T-cell (primary cell): ENCODE results near the gene TMEM256. TPM values are rescaled to one million over a fixed set of nuclear protein-coding genes. Genes with fewer than 3 reads are reported as not detected.

Source experiments
- ATAC-seq, 4 experiments: fragments of 200-7000 bp in 3 of 4; fragments of 150-1000 bp in 1 of 4; cut with Tn5 transposase; replicated peaks in 1 of 4; 1 replicate in 3 of 4; 2 replicates in 1 of 4; pipeline ENCODE4 v1.10.0; 2021; ENCODE audit warnings: moderate library complexity in 3 of 4, mild to moderate bottlenecking in 2 of 4, moderate number of reproducible peaks in 1 of 4
- CTCF ChIA-PET, 2 donors: fragments of 300-600 bp; sonication (Branson Sonifier 250); formaldehyde crosslinking; loops; one replicate each; lab custom pipeline; 2022; ENCODE audit warnings: antibody characterized with exemption in 2 of 2; lab: Charles Lee
- POLR2A ChIA-PET, 2 donors: fragments of 300-600 bp; sonication (Branson Sonifier 250); formaldehyde crosslinking; loops; one replicate each; lab custom pipeline; 2022; ENCODE audit warnings: antibody characterized with exemption in 2 of 2; lab: Charles Lee
- DNase-seq, 35 experiments: peaks; one replicate each; pipeline versions ENCODE4 v3.0.0 to v3.0.0-alpha.2; 2013 to 2023
- H3K27ac ChIP-seq: one replicate; pipeline ENCODE4 v1.5.1; 2013; ENCODE audit warnings: low read length
- H3K27me3 ChIP-seq, 2 experiments: replicated peaks in 1 of 2; 1 replicate in 1 of 2; 2 replicates in 1 of 2; pipeline versions ENCODE4 v1.6.1 to v1.7.0; 2013; ENCODE audit warnings: low read length in 1 of 2, mixed read lengths in 1 of 2; ENCODE audit not compliant: control insufficient read depth in 2 of 2, insufficient read depth in 2 of 2; ENCODE audit errors: extremely low read depth in 1 of 2
- H3K36me3 ChIP-seq, 2 donors: 1 replicate in 1 of 2; 2 replicates in 1 of 2; pipeline versions ENCODE4 v1.6.1 to v1.7.0; 2013; ENCODE audit warnings: low read length in 1 of 2; ENCODE audit not compliant: control insufficient read depth in 2 of 2, insufficient read depth in 1 of 2; ENCODE audit errors: extremely low read depth in 1 of 2
- H3K4me1 ChIP-seq, 2 experiments: 1 replicate in 1 of 2; 2 replicates in 1 of 2; pipeline versions ENCODE4 v1.6.1 to v1.7.0; 2013; ENCODE audit warnings: low read length in 2 of 2, mixed read lengths in 1 of 2; ENCODE audit not compliant: insufficient read depth in 2 of 2, control insufficient read depth in 1 of 2; ENCODE audit errors: extremely low read depth in 1 of 2
- H3K4me3 ChIP-seq, 2 donors: 1 replicate in 1 of 2; 2 replicates in 1 of 2; pipeline versions ENCODE4 v1.5.1 to v1.7.0; 2013; ENCODE audit warnings: mild to moderate bottlenecking in 2 of 2, low read length in 1 of 2, moderate library complexity in 1 of 2; ENCODE audit not compliant: control insufficient read depth in 1 of 2; ENCODE audit errors: extremely low read depth in 1 of 2
- H3K9me3 ChIP-seq: 2 replicates; pipeline ENCODE4 v1.7.0; 2013
- H3K27ac Mint-ChIP-seq, 2 donors: one replicate each; pipeline ENCODE4 v1.8.0; 2020 to 2021; ENCODE audit warnings: mild to moderate bottlenecking in 2 of 2, mixed read lengths in 2 of 2
- H3K27me3 Mint-ChIP-seq, 2 donors: one replicate each; pipeline ENCODE4 v1.8.0; 2021 to 2022; ENCODE audit warnings: mixed read lengths in 2 of 2
- H3K36me3 Mint-ChIP-seq: one replicate; pipeline ENCODE4 v1.8.0; 2021; ENCODE audit warnings: mixed read lengths
- H3K4me1 Mint-ChIP-seq, 3 donors: one replicate each; pipeline ENCODE4 v1.8.0; 2020 to 2022; ENCODE audit warnings: mixed read lengths in 3 of 3, mild to moderate bottlenecking in 1 of 3
- H3K4me3 Mint-ChIP-seq, 3 donors: one replicate each; pipeline ENCODE4 v1.8.0; 2020 to 2022; ENCODE audit warnings: mild to moderate bottlenecking in 3 of 3, mixed read lengths in 3 of 3, moderate library complexity in 3 of 3
- H3K9me3 Mint-ChIP-seq, 3 donors: one replicate each; pipeline ENCODE4 v1.8.0; 2020 to 2022; ENCODE audit warnings: mixed read lengths in 3 of 3
- WGBS: methylation state at CpG from one replicate; pipeline ENCODE4 v1.1.5; 2013; ENCODE audit warnings: missing lambda C conversion rate; ENCODE audit not compliant: insufficient coverage; 5-methylcytosine and 5-hydroxymethylcytosine counted together
- total RNA-seq, 35 experiments: library from RNA in 6 of 35; stranded (reverse) in 6 of 35; fragments of 120-200 nt in 1 of 35; gene quantifications; one replicate each; pipeline versions ENCODE4 v1.2.1 to v1.2.4 and lab custom pipeline; 2013 to 2026

The TMEM256 gene
- total RNA-seq, 5 donors from 2014 or later (not counting 1 experiment from before 2014, with no cell fraction given) = 28.7 to 48.9 (median 45.6) TPM

DNA sequence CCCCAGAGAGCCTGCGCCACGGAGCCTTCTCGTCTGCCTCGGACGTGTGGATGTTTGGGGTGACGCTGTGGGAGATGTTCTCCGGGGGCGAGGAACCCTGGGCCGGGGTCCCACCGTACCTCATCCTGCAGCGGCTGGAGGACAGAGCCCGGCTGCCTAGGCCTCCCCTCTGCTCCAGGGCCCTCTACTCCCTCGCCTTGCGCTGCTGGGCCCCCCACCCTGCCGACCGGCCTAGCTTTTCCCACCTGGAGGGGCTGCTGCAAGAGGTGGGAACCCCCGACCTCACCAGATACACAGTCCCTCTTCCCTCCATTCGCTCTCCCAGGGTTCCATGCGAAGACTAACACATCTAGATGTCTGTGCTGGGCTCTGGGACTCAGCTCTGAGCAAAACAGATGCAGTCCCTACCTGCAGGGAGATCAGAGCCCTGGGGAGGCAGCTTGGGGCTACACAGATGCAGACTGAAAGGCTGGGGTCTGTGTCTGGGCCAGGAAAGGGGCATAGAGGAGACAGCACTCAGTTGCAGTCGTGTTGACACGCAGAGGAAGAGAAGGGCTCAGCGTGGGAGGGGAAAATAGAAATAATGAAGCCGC lies 19.3 kb downstream of the TMEM256 start:
- Histone ChIP-seq H3K4me3 (peak overlapping the region; percentile 26 to 61), H3K9me3 (no peaks in the 10 kb centered on the region), H3K27me3 (peaks cover 2 to 38% of the 10 kb centered on the region in 2 experiments), H3K27ac (peak overlapping the region; percentile 69), H3K4me1 (peaks cover 0 to 30% of the 10 kb centered on the region in 2 experiments), H3K36me3 (peaks cover 7 to 20% of the 10 kb centered on the region in 2 donors)
- H3K4me1 Mint-ChIP-seq = peaks cover 15 to 22% (median 17%) of the 10 kb centered on the region in 3 donors
- DNase-seq (peak in 1 of 35 experiments; percentile 23), ATAC-seq (peak in 1 of 4 experiments; percentile 1)
- WGBS = 52% methylated on average over 17 of the region's 23 CpGs
- peaks cover 23 to 25% of the 10 kb centered on the region in 2 donors for H3K27me3 Mint-ChIP-seq
- H3K36me3 Mint-ChIP-seq = peaks cover 5% of the 10 kb centered on the region
- no peaks in the 10 kb centered on the region for H3K9me3 Mint-ChIP-seq
- peak overlapping the region; percentile 91 to 92 for H3K27ac Mint-ChIP-seq
- peak overlapping the region; percentile 69 to 80 (median 79) for H3K4me3 Mint-ChIP-seq
- CTCF ChIA-PET = interaction anchor here (0.6 to 1.8 kb wide), 9 partner anchors 13 to 543 kb away, joined by 3 to 7 read pairs (median 3); partner anchors contain the start of gene ACAP1 (in 1 of the 2)
- POLR2A ChIA-PET = interaction anchor here (0.5 kb wide), 2 partner anchors 14 to 146 kb away, joined by 3 to 4 read pairs; no protein-coding TSS in a partner anchor

DNA sequence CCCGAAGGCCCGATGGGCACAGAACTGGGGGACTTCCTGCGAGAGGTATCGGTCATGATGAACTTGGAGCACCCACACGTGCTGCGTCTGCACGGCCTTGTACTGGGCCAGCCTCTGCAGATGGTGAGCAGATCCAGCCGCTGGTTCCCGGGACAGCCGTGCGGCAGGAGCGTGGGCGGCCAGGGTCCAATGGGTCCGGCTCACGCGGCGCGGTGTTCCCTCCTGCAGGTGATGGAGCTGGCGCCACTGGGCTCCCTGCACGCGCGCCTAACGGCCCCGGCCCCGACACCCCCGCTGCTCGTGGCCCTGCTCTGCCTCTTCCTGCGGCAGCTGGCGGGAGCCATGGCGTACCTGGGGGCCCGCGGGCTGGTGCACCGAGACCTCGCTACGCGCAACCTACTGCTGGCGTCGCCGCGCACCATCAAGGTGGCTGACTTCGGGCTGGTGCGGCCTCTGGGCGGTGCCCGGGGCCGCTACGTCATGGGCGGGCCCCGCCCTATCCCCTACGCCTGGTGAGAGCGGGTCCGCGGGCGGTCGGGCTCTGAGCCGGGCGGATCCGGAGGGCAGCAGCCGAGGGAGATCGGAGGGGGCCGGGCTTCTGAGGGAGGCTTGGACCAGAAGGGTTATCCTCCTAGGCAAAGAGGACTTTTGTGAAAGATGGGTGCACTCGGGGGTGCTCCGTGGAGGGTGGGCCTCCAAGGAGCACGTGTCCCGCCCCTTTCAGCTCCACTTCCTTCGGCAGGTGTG lies 20.0 kb downstream of the TMEM256 start:
- peaks cover 3 to 39% of the 10 kb centered on the region in 2 experiments for H3K27me3 ChIP-seq
- H3K9me3 ChIP-seq = no peaks in the 10 kb centered on the region
- H3K27ac ChIP-seq = peak overlapping the region; percentile 69
- DNase-seq (peak; percentile 61 to 90 (median 77)), ATAC-seq (peak; percentile 94 to 96 (median 95))
- peaks cover 0 to 24% of the 10 kb centered on the region in 2 experiments for H3K4me1 ChIP-seq
- H3K36me3 ChIP-seq = peaks cover 5 to 13% of the 10 kb centered on the region in 2 donors
- H3K4me3 Mint-ChIP-seq = peak overlapping the region; percentile 69 to 80 (median 79)
- H3K9me3 Mint-ChIP-seq = peaks cover 0 to 5% (median 4%) of the 10 kb centered on the region in 3 donors
- H3K27me3 Mint-ChIP-seq = peaks cover 29 to 32% of the 10 kb centered on the region in 2 donors
- CTCF ChIA-PET = interaction anchor here in 1 of 2 donors (0.6 to 1.8 kb wide), 6 partner anchors 14 to 304 kb away, joined by 3 to 5 read pairs (median 3); partner anchors contain the start of gene ACAP1
- peak overlapping the region; percentile 91 to 92 for H3K27ac Mint-ChIP-seq
- peaks cover 3% of the 10 kb centered on the region for H3K36me3 Mint-ChIP-seq
- peaks cover 13 to 21% (median 17%) of the 10 kb centered on the region in 3 donors for H3K4me1 Mint-ChIP-seq
- POLR2A ChIA-PET = interaction anchor here (0.5 kb wide), 2 partner anchors 15 to 145 kb away, joined by 3 to 4 read pairs; no protein-coding TSS in a partner anchor
- WGBS = 7% methylated on average over 65 of the region's 65 CpGs
- peak overlapping the region; percentile 26 to 61 for H3K4me3 ChIP-seq

- no peak overlapping the region for H3K27ac Mint-ChIP-seq
- CTCF ChIA-PET = interaction anchor here in 1 of 2 donors (1.8 kb wide), 1 partner anchor 54 kb away, joined by 5 read pairs; no protein-coding TSS in a partner anchor
- peaks cover 3% of the 10 kb centered on the region for H3K36me3 Mint-ChIP-seq
Measured at GRCh38 chr17:7383371-7383741, 20.5 kb downstream of the TMEM256 start.

GRCh38 chr17:7382901-7383300 lies 21.0 kb downstream of the TMEM256 start:
- POLR2A ChIA-PET = interaction anchor here in 1 of 2 donors (0.5 kb wide), 1 partner anchor 30 kb away, joined by 4 read pairs; no protein-coding TSS in a partner anchor
- CTCF ChIA-PET = interaction anchor here in 1 of 2 donors (1.8 kb wide), 1 partner anchor 54 kb away, joined by 5 read pairs; no protein-coding TSS in a partner anchor
- H3K27me3 ChIP-seq = peaks cover 3 to 45% of the 10 kb centered on the region in 2 experiments
- H3K36me3 ChIP-seq = peaks cover 3 to 7% of the 10 kb centered on the region in 2 donors
- H3K9me3 Mint-ChIP-seq = peaks cover 0 to 5% (median 4%) of the 10 kb centered on the region in 3 donors
- H3K4me3 ChIP-seq = no peak overlapping the region
- H3K4me1 Mint-ChIP-seq = peaks cover 13 to 21% (median 17%) of the 10 kb centered on the region in 3 donors
- no peak overlapping the region for H3K27ac ChIP-seq
- H3K9me3 ChIP-seq = no peaks in the 10 kb centered on the region
- peak overlapping the region; percentile 45 to 69 (median 51) for H3K4me3 Mint-ChIP-seq
- H3K36me3 Mint-ChIP-seq = peaks cover 3% of the 10 kb centered on the region
- DNase-seq (no peak), ATAC-seq (no peak)
- peaks cover 0 to 24% of the 10 kb centered on the region in 2 experiments for H3K4me1 ChIP-seq
- 94% methylated on average over 7 of the region's 10 CpGs for WGBS
- no peak overlapping the region for H3K27ac Mint-ChIP-seq
- H3K27me3 Mint-ChIP-seq = peaks cover 30 to 33% of the 10 kb centered on the region in 2 donors

More at GRCh38 chr17:7383371-7383741, 20.5 kb downstream of the TMEM256 start:
- DNase-seq = no peak
- H3K9me3 Mint-ChIP-seq = peaks cover 0 to 5% (median 4%) of the 10 kb centered on the region in 3 donors
- H3K36me3 ChIP-seq = peaks cover 3 to 8% of the 10 kb centered on the region in 2 donors
- H3K27me3 Mint-ChIP-seq = peaks cover 30 to 33% of the 10 kb centered on the region in 2 donors
- peaks cover 3 to 42% of the 10 kb centered on the region in 2 experiments for H3K27me3 ChIP-seq
- peaks cover 0 to 24% of the 10 kb centered on the region in 2 experiments for H3K4me1 ChIP-seq
- H3K4me1 Mint-ChIP-seq = peaks cover 13 to 21% (median 17%) of the 10 kb centered on the region in 3 donors
- WGBS = 82% methylated on average over 9 of the region's 11 CpGs
- POLR2A ChIA-PET = interaction anchor here in 1 of 2 donors (0.5 kb wide), 1 partner anchor 29 kb away, joined by 4 read pairs; no protein-coding TSS in a partner anchor
- no peaks in the 10 kb centered on the region for H3K9me3 ChIP-seq
- H3K4me3 ChIP-seq = peak overlapping the region in 1 of 2 donors; percentile 61
- H3K4me3 Mint-ChIP-seq = peak overlapping the region; percentile 69 to 80 (median 79)
- ATAC-seq = no peak
- peak overlapping the region; percentile 69 for H3K27ac ChIP-seq

DNA sequence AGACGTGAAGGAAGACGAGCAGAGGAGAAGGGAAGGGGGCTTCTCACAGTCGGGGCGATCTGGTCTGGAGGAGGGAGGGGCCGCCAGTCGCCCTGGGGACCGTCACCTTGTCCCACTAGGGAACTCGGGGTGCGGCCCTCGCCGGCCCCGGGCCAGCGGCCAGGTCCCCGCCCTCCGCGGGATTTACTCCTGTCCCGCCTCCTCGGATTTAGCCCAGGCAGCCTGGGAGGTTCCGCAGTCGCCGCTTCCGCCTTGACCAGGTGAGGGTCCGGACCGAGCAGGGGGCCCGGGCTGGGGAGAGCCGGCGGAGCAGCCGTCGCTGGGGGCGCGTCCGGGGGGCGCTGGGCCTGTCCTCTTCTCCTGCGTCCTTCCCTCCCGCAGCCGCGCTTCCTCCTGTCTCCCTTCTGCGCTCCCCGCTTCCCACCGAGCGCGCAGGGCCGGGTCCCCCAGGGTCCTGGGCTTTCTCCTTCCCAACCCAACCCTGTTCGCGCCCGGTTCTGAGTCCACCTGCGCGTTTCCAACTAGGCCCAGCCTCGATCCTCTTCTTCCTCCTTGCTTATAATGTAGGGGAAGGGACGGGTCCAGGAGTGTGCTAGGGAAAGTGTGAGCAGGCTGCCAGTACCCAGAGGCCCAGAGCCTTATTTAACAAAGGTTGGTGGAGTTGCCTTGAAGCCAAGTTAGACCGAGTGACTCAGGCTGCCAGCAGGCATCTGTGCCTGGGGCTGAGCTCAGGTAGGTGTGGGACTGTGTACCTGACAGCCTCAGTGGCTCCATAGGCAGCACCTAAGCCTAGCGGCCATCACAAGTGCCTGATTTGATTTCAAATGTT lies 22.8 kb downstream of the TMEM256 start, which contains the start of gene TNK1:
TNK1 (plus strand) TSS at position 235 of the 829 bp plus-strand sequence. CDS start 1,838 bp downstream, outside the sequence.
- Histone ChIP-seq H3K4me1 (peaks cover 0 to 24% of the 10 kb centered on the region in 2 experiments), H3K36me3 (no peaks in the 10 kb centered on the region), H3K27ac (no peak within 1 kb of the TSS), H3K9me3 (no peaks in the 10 kb centered on the region), H3K4me3 (no peak within 1 kb of the TSS), H3K27me3 (peaks cover 3 to 50% of the 10 kb centered on the region in 2 experiments)
- DNase-seq (no peak), ATAC-seq (no peak)
- ChIA-PET POLR2A (no interaction called here), CTCF (interaction anchor here in 1 of 2 donors (0.6 kb wide), 1 partner anchor 14 kb away, joined by 3 read pairs; no protein-coding TSS in a partner anchor)
- H3K27ac Mint-ChIP-seq = no peak within 1 kb of the TSS
- peaks cover 0 to 5% (median 4%) of the 10 kb centered on the region in 3 donors for H3K9me3 Mint-ChIP-seq
- H3K36me3 Mint-ChIP-seq = peaks cover 3% of the 10 kb centered on the region
- H3K4me1 Mint-ChIP-seq = peaks cover 13 to 21% (median 17%) of the 10 kb centered on the region in 3 donors
- H3K4me3 Mint-ChIP-seq = peak within 1 kb of the TSS in 1 of 3 donors; percentile 69
- 17% methylated on average over 39 of the region's 52 CpGs for WGBS
- peaks cover 30 to 34% of the 10 kb centered on the region in 2 donors for H3K27me3 Mint-ChIP-seq
